Anterior cingulate cortex (tissue), 58 donors: Measurements from ENCODE around the gene LBR.

Source experiments
- DNase-seq, 58 donors: peaks; one replicate each; lab custom pipeline; 2025; lab: John Stamatoyannopoulos, UW

LBR gene

DNA sequence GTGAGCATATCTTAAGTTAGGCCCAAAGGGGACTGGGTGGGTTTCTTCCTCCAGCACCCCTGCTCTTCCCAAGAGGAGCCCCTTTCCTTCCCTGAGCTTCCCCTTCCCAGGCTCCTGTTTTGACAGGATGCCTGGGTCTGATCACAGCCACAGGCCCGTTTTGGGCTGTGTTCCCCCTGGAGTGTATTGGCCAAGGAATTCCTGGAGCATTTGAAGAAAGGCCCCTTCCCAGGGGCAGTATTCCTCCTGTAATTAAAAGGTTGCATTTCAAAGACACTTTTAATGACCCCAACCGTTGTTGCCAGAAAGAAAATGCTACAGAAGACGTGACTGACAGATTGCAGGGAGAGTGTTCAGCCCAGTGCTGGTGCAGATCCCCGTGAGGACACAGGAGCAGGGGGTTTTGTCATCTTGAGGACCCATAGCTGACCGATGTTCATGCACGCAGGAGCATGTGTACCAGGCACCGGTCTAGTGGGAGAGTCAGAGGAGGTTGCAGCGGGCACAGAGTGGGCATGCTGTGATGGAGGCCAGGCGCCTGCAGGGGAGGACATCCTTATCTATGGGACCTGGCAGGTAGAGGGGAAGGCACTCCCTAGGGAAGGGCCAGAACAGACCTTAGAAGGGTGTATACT is 19.3 kb upstream of the LBR start:
- peak in 1 of 58 donors; percentile 58 for DNase-seq

DNA sequence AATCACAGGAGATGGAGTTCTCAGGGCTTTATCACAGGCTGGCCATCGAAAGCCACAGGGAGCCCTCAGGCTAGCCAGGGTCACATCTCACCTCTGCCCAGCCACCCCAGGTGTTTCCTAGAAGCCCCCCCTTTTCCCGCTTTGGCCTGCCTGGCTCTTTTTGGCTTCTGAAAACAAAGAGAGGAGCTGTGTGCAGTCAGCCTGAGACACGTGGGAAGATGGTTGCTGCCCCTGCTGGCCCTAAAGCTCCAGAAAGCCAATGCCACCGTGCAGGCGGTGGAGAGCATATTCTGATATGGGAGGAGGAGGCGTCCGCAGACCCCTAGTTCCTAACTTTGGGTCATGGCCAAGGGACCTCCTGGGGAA is 18.7 kb upstream of the LBR start:
- peak in 3 of 58 donors; percentile 8 to 16 (median 15) for DNase-seq

DNA sequence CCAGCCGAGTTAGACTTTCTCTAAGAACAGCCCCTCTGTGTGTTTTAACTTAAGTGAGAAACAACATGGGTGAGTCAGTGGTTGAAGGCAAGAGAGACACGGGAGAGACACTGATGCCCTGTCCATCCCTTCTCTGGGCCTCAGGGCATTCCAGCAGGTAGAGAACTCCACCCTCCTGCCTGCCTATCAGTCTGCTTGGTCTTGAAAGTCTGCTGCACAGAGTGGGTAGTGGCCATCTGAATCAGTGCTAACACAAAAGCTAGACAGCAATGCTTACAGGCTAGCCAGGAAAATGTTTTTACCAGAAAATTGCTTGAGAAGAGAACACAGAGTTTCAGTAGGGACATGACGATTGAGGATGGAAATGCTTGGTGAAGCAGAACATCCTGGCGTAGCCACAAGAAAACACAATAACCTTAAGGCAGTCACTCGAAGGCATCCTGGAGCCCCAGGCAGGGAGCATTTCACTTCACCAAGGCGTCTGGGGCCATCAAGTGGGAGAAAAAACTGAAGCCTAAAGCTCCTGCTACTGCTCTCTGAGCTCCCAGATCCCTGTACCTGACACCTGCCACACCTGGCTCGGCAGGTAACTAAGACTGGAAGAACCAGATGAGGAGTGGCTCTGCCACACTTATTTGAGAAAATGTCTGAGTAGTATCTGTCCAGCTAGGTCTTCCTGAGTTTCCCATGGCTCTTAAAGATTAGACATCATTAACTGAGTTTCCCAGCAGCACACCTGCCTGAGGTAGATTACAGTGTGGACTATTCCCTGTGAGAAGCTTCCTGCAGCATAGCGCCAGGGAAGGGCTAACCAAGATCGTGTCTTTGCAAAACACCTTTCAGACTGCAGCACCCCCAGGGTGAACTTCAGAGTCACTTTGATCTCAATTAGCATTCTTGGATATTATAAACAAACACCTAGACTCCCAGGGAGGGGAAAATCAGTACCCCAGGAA is 18.1 kb upstream of the LBR start:
- DNase-seq = no peak

DNA sequence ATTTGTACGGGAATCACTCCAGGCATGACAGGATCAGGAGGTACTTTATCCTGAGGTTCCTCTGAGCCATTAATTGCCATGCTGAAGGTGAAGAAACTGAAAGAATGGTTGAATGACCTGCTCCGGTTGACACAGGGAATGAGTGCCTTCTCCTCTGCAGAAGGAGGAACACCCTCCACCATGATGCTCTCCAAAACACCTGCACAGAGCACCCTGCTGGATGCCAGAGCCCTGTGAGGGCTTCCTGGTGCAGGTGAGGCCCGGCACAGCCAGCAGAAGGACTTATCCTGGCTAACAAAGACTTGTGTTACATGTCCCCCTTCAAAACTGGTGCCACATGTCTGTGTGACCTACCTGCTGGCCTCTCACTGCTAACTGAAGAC is 14.3 kb upstream of the LBR start:
- no peak for DNase-seq

DNA sequence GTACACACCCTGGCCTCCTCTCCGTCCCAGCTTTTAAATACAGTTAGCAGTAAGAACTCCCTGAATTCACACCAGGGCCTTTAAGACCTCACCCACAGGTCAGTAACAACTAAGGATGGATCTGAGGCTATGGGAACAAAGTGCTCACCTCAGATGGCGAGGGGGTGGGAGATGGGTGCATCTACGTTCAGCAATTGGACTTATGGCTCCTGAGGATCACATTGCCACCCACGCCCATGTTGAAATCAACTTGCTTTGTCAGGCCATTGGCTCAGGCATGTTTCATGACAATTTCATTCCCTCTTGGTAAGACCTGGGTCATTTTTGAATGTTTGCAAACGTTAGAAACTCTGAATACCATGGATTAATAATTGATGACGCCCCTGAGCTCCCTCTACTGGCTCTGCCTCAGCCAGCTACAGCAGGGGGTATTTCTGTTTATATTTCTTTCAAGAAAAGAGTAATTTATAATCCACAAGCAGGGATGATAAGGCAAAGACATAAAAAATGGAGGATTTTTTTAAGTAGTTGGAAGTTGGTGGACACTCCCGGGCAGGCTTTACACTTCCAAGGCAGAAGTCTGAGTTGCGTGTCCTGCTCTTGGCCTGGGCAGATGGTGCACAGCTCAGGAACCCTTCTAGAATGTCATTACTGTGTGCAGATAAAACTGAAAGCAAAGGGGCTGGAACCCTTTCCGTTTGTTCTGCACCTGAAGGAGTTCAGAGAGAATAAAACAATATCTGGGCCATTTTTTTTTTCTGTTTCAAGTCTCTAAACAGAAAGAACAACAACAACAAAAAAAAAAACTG is 13.7 kb upstream of the LBR start:
- DNase-seq = no peak

DNA sequence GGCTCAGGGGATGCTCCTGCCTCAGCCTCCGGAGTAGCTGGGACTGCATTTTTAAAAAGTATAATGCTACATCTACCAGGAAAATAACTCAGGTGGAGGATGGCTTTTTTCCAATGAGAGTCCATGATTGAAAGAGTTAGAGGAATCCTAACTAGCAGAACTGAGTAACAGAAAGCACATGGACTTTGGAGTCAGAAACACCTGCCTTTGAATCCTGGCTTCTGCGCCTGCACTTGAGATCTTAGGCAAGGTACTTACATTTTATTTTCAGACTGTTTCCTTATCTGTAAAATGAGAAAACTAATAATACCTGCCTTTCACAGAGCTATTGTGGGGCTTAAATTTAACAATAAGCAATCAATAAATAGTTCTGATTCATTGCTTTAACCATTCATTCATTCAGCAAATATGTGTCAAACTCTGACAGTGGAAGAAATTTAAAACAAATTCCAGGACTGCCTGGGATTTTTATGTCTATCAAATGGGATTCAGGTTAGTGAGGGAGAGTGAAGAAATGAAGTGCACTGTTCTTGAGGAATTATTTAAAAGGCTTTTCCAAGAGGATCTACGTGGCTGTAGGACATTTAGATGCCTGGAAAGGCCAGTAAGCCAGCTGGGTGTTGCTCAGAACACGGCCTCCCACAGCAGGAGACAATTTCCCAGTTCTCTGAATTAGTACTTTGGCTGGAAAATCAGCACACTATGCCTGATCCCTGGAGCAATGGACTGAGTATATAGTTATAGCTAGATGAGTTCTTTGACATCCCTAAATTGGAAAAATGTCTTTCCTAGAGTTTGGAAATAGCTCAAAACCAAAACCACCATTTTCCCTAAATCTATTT is 12.8 kb upstream of the LBR start:
- DNase-seq = no peak

DNA sequence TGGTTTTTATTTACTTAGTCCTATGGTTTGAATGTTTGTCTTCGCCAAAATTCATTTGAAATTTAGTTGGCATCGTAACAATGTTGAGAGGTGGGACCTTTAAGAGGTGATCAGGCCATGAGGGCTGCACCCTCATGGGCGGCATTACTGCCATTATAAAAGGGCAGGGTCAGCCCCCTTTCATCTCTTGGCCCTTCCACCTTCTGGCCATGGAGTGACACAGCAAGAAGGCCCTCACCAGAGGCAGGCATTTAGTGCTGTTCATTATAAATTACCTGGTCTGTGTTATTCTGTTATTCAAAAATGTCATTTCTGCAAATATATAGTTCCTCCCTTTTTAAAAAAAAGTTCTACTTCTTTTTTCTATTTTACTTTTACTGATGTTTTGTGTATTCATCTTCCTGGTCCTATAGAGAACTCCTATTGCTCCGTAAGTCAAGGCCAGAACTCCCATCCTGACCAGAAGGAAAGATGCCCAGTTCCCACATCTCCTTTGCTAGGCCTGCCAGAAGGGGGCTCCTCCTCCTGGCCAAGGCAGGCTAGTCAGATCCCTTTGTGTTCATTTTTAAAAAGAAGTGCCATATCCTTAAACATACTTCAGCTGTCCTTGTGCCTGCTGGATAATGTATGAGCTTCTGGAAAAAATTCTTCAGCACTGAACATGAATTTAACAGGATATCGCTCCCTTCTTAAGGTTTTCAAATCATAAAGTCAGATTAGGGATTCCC is 10.0 kb upstream of the LBR start:
- DNase-seq = no peak

DNA sequence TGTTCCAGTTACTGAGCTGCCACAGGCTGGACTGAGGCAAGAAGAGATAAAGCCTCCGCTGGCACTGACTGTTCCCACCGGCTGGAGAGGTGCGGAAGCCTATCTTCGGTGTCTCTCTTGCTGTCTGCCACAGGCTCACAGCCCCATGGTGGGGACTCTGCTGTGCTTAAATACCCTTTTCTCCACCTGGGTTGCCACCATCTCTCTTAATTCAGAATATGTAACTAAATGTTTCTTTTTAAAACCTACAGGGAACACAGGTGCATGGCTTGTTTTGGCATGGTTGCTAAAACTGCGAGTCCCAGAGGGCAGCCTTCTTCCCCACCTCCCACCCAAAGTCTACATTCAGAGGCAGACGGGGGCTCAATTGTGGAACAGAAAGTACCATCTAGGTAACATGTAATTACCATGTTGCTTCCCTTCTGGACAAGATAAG is 8.1 kb upstream of the LBR start:
- DNase-seq = no peak

DNA sequence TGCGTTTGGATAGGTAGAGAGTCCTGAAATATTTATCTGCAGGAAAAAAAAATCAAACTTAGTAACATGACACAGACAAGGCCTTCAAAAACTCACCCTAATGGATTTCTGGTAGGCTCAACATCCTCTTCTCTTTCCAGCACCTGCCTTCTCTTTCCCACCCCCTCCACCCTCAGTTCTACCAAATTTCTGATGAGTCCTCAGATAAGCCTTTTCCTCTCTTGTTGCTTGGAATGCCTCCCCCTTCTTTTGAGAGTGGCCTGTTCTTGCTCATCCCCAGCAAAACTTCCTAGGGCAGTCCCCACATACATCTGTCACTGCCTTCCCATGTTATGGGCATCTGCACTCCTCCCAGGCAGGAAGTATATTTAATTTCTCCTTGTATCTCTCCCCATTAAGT is 7.6 kb upstream of the LBR start:
- no peak for DNase-seq

DNA sequence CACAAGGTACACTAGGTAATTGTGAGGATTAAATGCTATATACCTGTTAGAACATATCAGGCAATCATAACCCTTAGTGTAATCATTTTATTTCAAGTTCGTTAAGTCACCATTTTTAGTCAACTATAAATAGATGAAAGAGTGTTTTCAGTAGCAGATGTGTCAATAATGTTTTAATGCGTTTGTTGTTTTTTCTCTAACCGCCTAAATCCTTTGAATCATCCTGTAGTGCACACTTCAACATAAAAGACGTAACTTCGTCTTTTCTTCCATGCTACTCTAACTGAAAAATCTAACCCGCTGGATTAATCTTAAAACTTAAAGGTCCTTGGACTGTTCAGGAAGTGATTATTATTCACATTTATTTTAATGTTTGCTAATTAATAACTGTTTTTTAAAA is 7.2 kb upstream of the LBR start:
- DNase-seq = no peak

DNA sequence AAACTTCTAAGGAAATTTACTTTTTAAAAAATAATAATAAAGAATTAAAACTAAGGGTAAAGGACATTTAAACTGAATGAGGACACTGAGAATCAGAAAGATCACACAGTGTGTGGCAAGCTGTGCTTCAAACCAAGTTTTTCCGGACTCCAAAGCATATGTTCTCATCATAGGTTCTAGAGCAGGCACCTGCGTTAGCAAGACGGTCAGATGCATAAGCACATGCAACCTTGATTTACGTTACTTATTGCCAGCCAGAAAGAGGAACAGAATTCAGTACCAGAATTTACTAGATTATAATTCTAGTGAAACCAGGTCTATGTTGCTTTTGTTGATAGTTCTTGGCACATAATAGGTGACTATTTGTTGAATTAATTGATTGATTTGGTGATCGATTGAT is 6.2 kb upstream of the LBR start:
- no peak for DNase-seq

DNA sequence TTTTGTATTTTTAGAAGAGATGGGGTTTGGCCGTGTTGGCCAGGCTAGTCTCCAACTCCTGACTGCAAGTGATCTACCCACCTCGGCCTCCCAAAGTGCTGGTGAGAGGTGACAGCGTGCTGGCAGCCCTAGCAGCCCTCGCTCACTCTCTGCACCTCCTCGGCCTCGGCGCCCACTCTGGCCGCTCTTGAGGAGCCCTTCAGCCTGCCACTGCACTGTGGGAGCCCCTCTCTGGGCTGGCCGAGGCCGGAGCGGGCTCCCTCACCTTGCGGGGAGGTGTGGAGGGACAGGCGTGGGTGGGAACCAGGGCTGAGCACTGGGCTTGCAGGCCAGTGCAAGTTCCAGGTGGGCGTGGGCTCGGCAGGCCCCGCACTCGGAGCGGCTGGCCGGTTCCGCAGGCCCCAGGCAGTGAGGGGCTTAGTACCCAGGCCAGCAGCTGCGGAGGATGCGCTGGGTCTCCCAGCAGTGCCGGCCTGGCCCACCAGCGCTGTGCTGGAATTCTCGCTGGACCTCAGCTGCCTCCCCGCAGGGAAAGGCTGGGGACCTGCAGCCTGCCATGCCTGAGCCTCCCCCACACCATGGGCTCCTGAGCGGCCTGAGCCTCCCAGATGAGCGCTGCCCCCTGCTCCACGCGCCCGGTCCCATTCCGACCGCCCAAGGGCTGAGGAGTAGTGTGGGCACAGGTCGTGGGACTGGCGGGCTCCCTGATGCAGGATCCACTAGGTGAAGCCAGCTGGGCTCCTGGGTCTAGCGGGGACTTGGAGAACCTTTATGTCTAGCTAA is 3.4 kb upstream of the LBR start:
- no peak for DNase-seq

DNA sequence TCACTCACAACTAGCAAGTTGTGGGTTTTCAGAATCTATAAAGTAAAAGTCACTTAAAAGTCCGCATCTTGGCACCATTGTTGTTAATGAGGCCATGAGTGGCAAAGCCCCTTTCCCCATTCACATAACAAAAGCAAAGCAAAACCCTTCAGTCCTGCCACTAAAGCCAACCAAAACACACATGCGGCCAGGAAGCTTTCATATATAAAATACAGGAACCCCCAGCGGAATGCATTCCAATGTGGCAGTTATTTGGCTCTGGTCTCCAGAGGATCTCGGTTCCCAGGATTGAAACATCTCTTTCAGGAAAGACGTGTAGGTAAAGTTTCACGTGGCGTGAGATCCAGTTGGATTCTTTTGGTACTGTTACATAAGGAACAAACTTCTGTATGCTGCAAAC is 2.5 kb upstream of the LBR start:
- no peak for DNase-seq

DNA sequence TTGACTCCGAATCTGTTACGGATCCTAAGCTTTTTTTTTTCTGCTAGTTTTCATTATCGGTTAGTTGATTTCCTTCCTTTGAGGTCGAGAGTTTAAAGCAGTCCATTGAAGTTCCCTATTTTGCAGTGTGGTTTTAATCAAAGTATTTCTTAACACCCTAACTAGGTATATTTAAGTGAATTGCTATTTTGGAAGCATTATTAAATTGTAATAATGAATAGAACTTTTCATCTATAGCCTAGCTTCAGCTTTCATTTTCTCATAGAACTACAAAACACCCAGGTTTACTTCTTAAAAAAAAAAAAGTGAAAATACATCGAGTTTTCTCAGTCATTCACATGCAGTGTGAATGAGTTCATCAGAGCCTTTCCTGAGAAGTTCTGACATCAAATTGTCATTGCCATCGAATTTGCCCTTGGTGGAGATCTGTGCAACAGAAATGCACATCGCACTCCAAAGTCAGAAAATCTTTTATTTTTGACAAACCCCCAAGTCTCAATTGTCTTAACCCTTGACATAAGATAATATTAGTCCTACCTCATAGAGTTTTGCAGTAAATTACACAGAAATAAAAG is 1.1 kb upstream of the LBR start:
- no peak for DNase-seq

DNA sequence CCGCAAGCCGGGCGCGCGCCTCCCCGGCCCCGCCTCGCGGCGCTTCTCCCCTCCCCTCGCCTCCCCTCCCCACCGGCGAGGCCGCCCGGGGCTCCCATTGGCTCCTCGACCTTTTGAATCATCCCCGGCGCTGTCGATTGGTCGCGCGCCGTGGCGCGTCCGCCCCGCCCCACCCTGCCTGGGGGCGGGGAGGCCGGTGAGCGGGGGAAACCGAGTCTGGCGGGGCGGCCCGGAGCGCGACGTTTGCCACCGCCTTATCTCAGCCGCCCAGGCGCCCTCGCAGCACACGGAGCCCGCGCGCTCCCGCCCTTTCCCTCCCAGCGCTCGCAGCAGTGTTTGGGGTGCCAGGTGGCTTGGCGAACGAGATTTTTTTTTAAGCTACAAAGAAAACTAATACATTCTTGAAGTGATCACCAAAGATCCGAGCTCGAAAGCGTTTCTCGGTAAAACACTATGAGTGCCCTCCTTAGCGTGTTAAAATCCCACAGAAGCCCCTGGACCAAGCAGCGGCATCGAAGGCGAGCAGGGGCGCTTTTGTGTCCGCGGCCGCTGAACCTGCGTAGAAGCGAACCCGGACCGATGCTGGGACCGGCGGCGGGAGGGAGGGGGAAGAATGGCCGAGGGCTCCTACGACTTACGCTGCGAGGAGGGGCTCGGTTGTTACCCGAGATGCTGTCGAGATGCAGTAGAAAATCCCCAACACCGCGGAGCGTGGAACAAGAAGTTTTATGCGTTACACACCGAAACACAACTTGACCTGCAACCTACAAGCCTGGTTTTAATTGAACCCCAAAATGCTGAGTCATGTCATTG is 436 bp upstream of the LBR start:
- peak; percentile 61 to 97 (median 93) for DNase-seq

DNA sequence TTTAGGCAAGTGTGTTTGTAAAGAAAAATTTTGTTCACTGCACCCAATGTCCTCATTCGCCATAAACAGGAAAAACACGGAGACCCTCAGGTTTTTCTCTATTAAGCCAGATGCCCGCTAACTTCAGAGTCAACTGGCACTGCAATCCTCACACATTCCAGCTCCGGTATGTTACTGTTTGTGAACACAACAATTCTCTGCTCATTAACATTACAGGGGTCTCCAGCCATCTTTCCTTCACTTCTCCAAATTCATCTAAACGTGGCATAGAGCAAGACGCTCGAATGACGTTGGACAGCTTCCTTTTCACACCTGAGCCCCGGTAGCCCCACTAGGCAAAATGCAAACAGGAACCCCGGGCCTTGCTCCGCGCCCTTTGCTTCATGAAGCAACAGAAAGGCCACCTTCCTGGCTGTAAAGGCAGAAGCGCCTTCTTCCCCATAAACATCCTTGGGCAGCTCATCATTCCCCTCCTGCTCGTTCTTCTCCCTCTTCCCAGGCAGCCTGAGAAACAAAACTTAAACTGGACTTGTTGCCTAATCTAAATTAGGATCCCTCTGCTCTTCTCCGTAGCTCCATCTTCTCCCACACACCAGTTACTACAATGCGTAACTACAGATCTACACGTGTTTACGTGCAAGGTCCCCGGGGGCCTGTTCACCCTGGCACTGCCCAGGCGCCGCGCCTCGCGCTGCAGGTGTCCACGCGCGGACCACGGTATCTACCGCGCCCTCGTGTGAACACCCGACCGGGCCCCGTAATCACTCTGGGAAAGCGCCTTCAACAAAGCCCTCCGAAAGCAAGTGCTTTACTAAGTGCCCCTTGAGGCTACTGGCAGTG is 1.2 kb downstream of the LBR start:
- peak in 13 of 58 donors; percentile 13 to 56 (median 24) for DNase-seq
